ENCODE data around the gene ADAMTSL2.
"Not testable (repeated sequence)": the region's sequence is repeated elsewhere in the genome, so short reads cannot be mapped to it uniquely, and the experiment has no call there.

Gene ADAMTSL2

DNA sequence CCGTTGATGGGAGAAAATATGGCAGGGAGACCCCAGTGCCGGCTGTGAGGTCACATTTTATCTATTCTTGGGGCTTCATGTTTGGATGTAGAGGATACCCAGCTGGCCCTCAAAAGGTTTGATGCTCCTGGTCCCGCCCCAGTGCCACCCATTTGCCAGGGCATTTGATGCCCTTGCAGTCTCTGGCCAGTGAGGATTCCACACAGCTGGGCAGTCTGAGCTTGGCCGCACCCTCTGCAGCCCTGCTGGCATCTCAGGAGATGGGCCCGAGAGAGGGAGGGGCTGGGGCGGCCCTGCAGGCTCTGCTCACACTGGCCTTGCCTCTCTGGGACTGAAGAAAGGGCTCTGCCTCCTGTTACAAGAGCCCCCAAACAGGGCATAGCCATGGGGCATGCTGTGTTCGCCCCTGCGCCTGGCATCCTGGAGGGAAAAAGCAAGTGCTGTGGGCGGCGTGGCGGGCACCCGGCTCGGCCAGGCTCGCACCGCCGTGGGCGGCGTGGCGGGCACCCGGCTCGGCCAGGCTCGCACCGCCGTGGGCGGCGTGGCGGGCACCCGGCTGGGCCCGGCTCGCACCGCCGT, 27.6 kb downstream of the ADAMTSL2 start:
- FAIRE-seq: no peak
- no peak for TF ChIP-seq POLR2A (IDR thresholded peaks at IDR 0.05; ENCODE audit: low read depth, low read length)
- no peak for TF ChIP-seq POLR2AphosphoS5 (IDR thresholded peaks at IDR 0.05; ENCODE audit: low read depth, low read length)
- TF ChIP-seq POU2F2 (IDR thresholded peaks at IDR 0.05; ENCODE audit: low read depth, low read length): no peak
- no peak for TF ChIP-seq TAF1 (IDR thresholded peaks at IDR 0.05; ENCODE audit: low read depth, low read length)
- TF ChIP-seq PAX5 (IDR thresholded peaks at IDR 0.05; ENCODE audit: insufficient read depth, low read length, severe bottlenecking): no peak
- no peak for TF ChIP-seq SPI1 (IDR thresholded peaks at IDR 0.05; ENCODE audit: low read depth, low read length)
- DNase-seq (ENCODE audit: insufficient read length, low spot score): no peak

GRCh38 chr9:133562611-133563290, 28.2 kb downstream of the ADAMTSL2 start:
- DNase-seq (ENCODE audit: insufficient read length, low spot score): no peak
- no peak for TF ChIP-seq POLR2AphosphoS5 (IDR thresholded peaks at IDR 0.05; ENCODE audit: low read depth, low read length)
- FAIRE-seq: no peak

- no peak for DNase-seq (ENCODE audit: insufficient read length, low spot score)
- no peak for TF ChIP-seq POLR2A (IDR thresholded peaks at IDR 0.05; ENCODE audit: low read depth, low read length)
- no peak for TF ChIP-seq SPI1 (IDR thresholded peaks at IDR 0.05; ENCODE audit: low read depth, low read length)
- no peak for TF ChIP-seq TAF1 (IDR thresholded peaks at IDR 0.05; ENCODE audit: low read depth, low read length)
- no peak for TF ChIP-seq PAX5 (IDR thresholded peaks at IDR 0.05; ENCODE audit: insufficient read depth, low read length, severe bottlenecking)
- no peak for TF ChIP-seq POLR2AphosphoS5 (IDR thresholded peaks at IDR 0.05; ENCODE audit: low read depth, low read length)
- no peak for TF ChIP-seq POU2F2 (IDR thresholded peaks at IDR 0.05; ENCODE audit: low read depth, low read length)
- FAIRE-seq: no peak
Observed at GRCh38 chr9:133563291-133563796, 28.8 kb downstream of the ADAMTSL2 start.

DNA sequence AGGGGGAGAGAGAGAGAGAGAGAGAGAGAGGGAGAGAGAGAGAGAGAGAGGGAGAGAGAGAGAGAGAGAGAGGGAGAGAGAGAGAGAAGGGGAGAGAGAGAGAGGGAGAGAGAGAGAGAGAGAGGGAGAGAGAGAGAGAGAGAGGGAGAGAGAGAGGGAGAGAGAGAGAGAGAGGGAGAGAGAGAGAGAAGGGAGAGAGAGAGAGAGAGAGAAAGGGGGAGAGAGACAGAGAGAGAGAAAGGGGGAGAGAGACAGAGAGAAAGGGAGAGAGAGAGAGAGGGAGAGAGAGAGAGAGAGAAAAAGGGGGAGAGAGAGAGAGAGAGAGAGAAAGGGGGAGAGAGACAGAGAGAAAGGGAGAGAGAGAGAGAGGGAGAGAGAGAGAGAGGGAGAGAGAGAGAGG, 29.3 kb downstream of the ADAMTSL2 start:
- FAIRE-seq; DNase-seq (ENCODE audit: insufficient read length, low spot score): not testable (repeated sequence)

DNA sequence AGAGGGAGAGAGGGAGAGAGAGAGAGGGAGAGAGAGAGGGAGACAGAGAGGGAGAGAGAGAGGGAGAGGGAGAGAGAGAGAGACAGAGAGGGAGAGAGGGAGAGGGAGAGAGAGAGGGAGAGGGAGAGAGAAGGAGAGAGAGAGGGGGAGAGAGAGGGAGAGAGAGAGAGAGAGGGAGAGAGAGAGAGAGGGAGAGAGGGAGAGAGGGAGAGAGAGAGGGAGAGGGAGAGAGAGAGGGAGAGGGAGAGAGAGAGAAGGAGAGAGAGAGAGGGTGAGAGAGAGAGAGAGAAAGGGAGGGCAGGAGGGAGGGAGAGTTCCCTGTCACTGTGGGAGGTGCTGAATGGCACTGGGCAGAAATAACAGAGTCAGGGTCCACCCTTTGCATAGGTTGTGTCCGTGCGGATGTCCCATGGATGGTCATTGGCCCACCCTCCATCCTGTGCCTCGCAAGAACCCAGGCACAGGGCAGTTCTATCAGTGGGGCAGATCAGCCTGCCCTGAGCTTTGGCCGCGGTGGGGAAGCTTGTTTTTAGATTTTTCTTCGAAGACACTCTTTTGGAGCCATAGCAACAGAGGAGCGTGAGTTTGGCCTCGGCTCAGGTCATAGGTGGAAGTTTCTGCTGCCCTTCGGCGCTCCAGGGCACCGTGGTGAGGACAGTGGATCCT, 30.1 kb downstream of the ADAMTSL2 start:
- no peak for DNase-seq (ENCODE audit: insufficient read length, low spot score)
- TF ChIP-seq TAF1 (IDR thresholded peaks at IDR 0.05; ENCODE audit: low read depth, low read length): no peak
- no peak for TF ChIP-seq POLR2A (IDR thresholded peaks at IDR 0.05; ENCODE audit: low read depth, low read length)
- no peak for TF ChIP-seq SPI1 (IDR thresholded peaks at IDR 0.05; ENCODE audit: low read depth, low read length)
- no peak for TF ChIP-seq POLR2AphosphoS5 (IDR thresholded peaks at IDR 0.05; ENCODE audit: low read depth, low read length)
- no peak for TF ChIP-seq PAX5 (IDR thresholded peaks at IDR 0.05; ENCODE audit: insufficient read depth, low read length, severe bottlenecking)
- no peak for TF ChIP-seq POU2F2 (IDR thresholded peaks at IDR 0.05; ENCODE audit: low read depth, low read length)
- no peak for FAIRE-seq

GRCh38 chr9:133566382-133566781, 31.9 kb downstream of the ADAMTSL2 start:
- no peak for DNase-seq (ENCODE audit: insufficient read length, low spot score)
- FAIRE-seq: no peak
- TF ChIP-seq PAX5 (IDR thresholded peaks at IDR 0.05; ENCODE audit: insufficient read depth, low read length, severe bottlenecking): no peak
- no peak for TF ChIP-seq TAF1 (IDR thresholded peaks at IDR 0.05; ENCODE audit: low read depth, low read length)
- TF ChIP-seq POLR2A (IDR thresholded peaks at IDR 0.05; ENCODE audit: low read depth, low read length): no peak
- TF ChIP-seq POU2F2 (IDR thresholded peaks at IDR 0.05; ENCODE audit: low read depth, low read length): no peak
- TF ChIP-seq SPI1 (IDR thresholded peaks at IDR 0.05; ENCODE audit: low read depth, low read length): no peak
- TF ChIP-seq POLR2AphosphoS5 (IDR thresholded peaks at IDR 0.05; ENCODE audit: low read depth, low read length): no peak

- FAIRE-seq (no peak), DNase-seq (ENCODE audit: insufficient read length, low spot score) (no peak)
- TF ChIP-seq POLR2AphosphoS5 (IDR thresholded peaks at IDR 0.05; ENCODE audit: low read depth, low read length): no peak
- no peak for TF ChIP-seq PAX5 (IDR thresholded peaks at IDR 0.05; ENCODE audit: insufficient read depth, low read length, severe bottlenecking)
- no peak for TF ChIP-seq SPI1 (IDR thresholded peaks at IDR 0.05; ENCODE audit: low read depth, low read length)
- TF ChIP-seq POU2F2 (IDR thresholded peaks at IDR 0.05; ENCODE audit: low read depth, low read length): no peak
- no peak for TF ChIP-seq POLR2A (IDR thresholded peaks at IDR 0.05; ENCODE audit: low read depth, low read length)
- TF ChIP-seq TAF1 (IDR thresholded peaks at IDR 0.05; ENCODE audit: low read depth, low read length): no peak
Observed at GRCh38 chr9:133566817-133567216, 32.3 kb downstream of the ADAMTSL2 start.

- TF ChIP-seq POLR2A (IDR thresholded peaks at IDR 0.05; ENCODE audit: low read depth, low read length) (no peak), POU2F2 (IDR thresholded peaks at IDR 0.05; ENCODE audit: low read depth, low read length) (no peak), TAF1 (IDR thresholded peaks at IDR 0.05; ENCODE audit: low read depth, low read length) (no peak), POLR2AphosphoS5 (IDR thresholded peaks at IDR 0.05; ENCODE audit: low read depth, low read length) (no peak), SPI1 (IDR thresholded peaks at IDR 0.05; ENCODE audit: low read depth, low read length) (no peak), PAX5 (IDR thresholded peaks at IDR 0.05; ENCODE audit: insufficient read depth, low read length, severe bottlenecking) (no peak)
- FAIRE-seq (no peak), DNase-seq (ENCODE audit: insufficient read length, low spot score) (no peak)
Observed at GRCh38 chr9:133568186-133568585, 33.7 kb downstream of the ADAMTSL2 start.

- DNase-seq (ENCODE audit: insufficient read length, low spot score) (no peak), FAIRE-seq (no peak)
- TF ChIP-seq TAF1 (IDR thresholded peaks at IDR 0.05; ENCODE audit: low read depth, low read length) (no peak), POLR2A (IDR thresholded peaks at IDR 0.05; ENCODE audit: low read depth, low read length) (no peak), SPI1 (IDR thresholded peaks at IDR 0.05; ENCODE audit: low read depth, low read length) (no peak), POU2F2 (IDR thresholded peaks at IDR 0.05; ENCODE audit: low read depth, low read length) (no peak), PAX5 (IDR thresholded peaks at IDR 0.05; ENCODE audit: insufficient read depth, low read length, severe bottlenecking) (no peak), POLR2AphosphoS5 (IDR thresholded peaks at IDR 0.05; ENCODE audit: low read depth, low read length) (no peak)
Observed at GRCh38 chr9:133569121-133569785, 34.7 kb downstream of the ADAMTSL2 start.
